Thyroid gland (tissue), 4 donors: ENCODE data around the gene EPS15.
"Not testable (repeated sequence)": the region's sequence is repeated elsewhere in the genome, so short reads cannot be mapped to it uniquely, and the experiment has no call there.

Experiments
- POLR2A ChIP-seq, 2 donors: fragments of 450-650 bp; IDR thresholded peaks; one replicate each; pipeline ENCODE4 v1.6.1; 2017; ENCODE audit warnings: antibody characterized with exemption in 2 of 2, mild to moderate bottlenecking in 2 of 2, moderate library complexity in 1 of 2
- TF ChIP-seq, protein P1 (sequence below), 6 experiments: fragments of 200-600 bp in 3 of 6; fragments of 450-650 bp in 3 of 6; sonication (generic) in 3 of 6; IDR thresholded peaks; one replicate each; pipeline ENCODE4 v1.5.1; 2016 to 2019; ENCODE audit warnings: antibody characterized with exemption in 6 of 6, mild to moderate bottlenecking in 2 of 6, inconsistent platforms in 1 of 6, moderate library complexity in 1 of 6

DNA sequence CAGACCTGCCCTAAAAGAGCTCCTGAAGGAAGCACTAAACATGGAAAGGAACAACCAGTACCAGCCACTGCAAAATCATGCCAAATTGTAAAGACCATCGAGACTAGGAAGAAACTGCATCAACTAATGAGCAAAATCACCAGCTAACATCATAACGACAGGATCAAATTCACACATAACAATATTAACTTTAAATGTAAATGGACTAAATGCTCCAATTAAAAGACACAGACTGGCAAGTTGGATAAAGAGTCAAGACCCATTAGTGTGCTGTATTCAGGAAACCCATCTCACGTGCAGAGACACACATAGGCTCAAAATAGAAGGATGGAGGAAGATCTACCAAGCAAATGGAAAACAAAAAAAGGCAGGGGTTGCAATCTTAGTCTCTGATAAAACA is 131.8 kb downstream of the EPS15 start:
- TF ChIP-seq, protein P1, sequence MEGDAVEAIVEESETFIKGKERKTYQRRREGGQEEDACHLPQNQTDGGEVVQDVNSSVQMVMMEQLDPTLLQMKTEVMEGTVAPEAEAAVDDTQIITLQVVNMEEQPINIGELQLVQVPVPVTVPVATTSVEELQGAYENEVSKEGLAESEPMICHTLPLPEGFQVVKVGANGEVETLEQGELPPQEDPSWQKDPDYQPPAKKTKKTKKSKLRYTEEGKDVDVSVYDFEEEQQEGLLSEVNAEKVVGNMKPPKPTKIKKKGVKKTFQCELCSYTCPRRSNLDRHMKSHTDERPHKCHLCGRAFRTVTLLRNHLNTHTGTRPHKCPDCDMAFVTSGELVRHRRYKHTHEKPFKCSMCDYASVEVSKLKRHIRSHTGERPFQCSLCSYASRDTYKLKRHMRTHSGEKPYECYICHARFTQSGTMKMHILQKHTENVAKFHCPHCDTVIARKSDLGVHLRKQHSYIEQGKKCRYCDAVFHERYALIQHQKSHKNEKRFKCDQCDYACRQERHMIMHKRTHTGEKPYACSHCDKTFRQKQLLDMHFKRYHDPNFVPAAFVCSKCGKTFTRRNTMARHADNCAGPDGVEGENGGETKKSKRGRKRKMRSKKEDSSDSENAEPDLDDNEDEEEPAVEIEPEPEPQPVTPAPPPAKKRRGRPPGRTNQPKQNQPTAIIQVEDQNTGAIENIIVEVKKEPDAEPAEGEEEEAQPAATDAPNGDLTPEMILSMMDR (IDR thresholded peaks at IDR 0.05): not testable (repeated sequence)
- TF ChIP-seq POLR2A (IDR thresholded peaks at IDR 0.05): not testable (repeated sequence)
